ENCODE results near the gene KLHDC7B. TPM values are rescaled to one million over a fixed set of nuclear protein-coding genes. Genes with fewer than 3 reads are reported as not detected.

Gene KLHDC7B
- total RNA-seq, 2 experiments from 2014 or later = 10.6 to 12.0 TPM

DNA sequence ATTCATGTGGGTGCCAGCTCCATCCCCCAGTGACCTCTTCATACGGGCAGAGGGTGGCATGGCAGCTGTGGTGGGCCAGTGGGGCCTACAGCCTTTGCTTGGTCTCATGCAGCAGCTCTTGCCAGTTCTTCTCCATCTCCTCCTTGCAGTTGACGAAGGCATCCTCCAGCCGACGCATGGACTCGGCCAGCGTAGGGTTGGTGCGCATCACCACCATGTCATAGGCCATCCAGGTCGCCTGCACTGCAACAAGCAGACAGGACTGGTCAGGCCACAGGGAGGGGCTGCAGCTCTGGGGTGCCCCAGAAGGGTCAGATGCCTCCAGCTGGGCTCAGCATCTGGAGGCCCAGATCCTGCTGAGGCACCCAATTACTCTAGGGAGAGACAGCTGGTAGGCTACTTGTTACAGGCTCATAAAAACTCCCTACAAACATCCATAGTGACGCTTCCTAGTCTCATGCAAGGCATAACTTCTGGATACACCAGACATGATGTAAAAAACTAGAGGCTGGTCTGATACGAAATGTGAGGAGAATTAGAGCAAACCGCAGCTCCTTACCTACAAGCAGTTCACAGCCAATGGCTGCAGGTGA, 5.6 kb downstream of the KLHDC7B start:
- ChIA-PET CTCF (interaction anchor here (1.4 to 5.1 kb wide), 4 partner anchors 12 to 69 kb away, joined by 4 to 38 read pairs (median 12); partner anchors contain the start of genes SCO2 and SYCE3), POLR2A (interaction anchor here (0.9 to 8.4 kb wide), 6 partner anchors 12 to 70 kb away, joined by 3 to 142 read pairs (median 54); partner anchors contain the start of genes CHKB, SCO2 and TYMP)
- H3K36me3 Mint-ChIP-seq (ENCODE audit: low read depth) = peaks cover 6% of the 10 kb centered on the region
- ATAC-seq (no peak), DNase-seq (no peak)
- H3K27ac Mint-ChIP-seq = no peak overlapping the region
- peaks cover 7% of the 10 kb centered on the region for H3K27me3 Mint-ChIP-seq (ENCODE audit: low read depth)
- no peak overlapping the region for H3K4me3 Mint-ChIP-seq
- no peaks in the 10 kb centered on the region for H3K9me3 Mint-ChIP-seq (ENCODE audit: insufficient read depth)
- H3K4me1 Mint-ChIP-seq (ENCODE audit: low read depth) = peaks cover 18% of the 10 kb centered on the region

- H3K9me3 Mint-ChIP-seq (ENCODE audit: insufficient read depth) = no peaks in the 10 kb centered on the region
- peaks cover 11% of the 10 kb centered on the region for H3K4me1 Mint-ChIP-seq (ENCODE audit: low read depth)
- ChIA-PET POLR2A (interaction anchor here (6.5 kb wide), 1 partner anchor 14 kb away, joined by 120 read pairs; no protein-coding TSS in a partner anchor), CTCF (interaction anchor here (1.1 to 2.6 kb wide), 3 partner anchors 10 to 67 kb away, joined by 3 to 15 read pairs (median 3); partner anchors contain the start of genes SCO2 and SYCE3)
- ATAC-seq (no peak), DNase-seq (no peak)
- H3K27me3 Mint-ChIP-seq (ENCODE audit: low read depth) = peaks cover 9% of the 10 kb centered on the region
- peaks cover 6% of the 10 kb centered on the region for H3K36me3 Mint-ChIP-seq (ENCODE audit: low read depth)
- H3K27ac Mint-ChIP-seq = no peak overlapping the region
- no peak overlapping the region for H3K4me3 Mint-ChIP-seq
Measured at GRCh38 chr22:50553310-50553709, 7.6 kb downstream of the KLHDC7B start.

DNA sequence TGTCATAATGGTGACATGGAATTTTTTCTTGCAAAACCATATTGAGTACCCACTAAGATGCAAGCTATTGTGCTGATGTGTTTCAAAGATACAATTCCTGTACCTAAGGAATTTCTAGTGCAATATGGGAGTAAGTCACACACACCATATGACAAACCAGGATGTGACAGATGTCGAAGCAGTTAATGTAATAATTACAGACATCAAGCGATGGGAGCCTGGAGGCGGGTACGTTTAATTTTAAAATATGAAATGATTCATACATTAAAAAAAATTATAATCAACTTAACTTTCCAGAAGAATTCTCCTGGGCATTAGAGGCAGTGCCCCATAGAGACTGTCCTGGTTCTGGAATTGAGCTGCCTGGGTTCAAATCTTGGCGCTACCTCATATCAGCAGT, 11.0 kb downstream of the KLHDC7B start:
- H3K9me3 Mint-ChIP-seq (ENCODE audit: insufficient read depth) = no peaks in the 10 kb centered on the region
- no peak for DNase-seq
- CTCF ChIA-PET = interaction anchor here (1.1 to 1.8 kb wide), 3 partner anchors 11 to 35 kb away, joined by 3 to 6 read pairs (median 4); partner anchors contain the start of gene KLHDC7B
- H3K27me3 Mint-ChIP-seq (ENCODE audit: low read depth) = peaks cover 19% of the 10 kb centered on the region
- ATAC-seq = no peak
- no peak overlapping the region for H3K4me3 Mint-ChIP-seq
- peaks cover 6% of the 10 kb centered on the region for H3K4me1 Mint-ChIP-seq (ENCODE audit: low read depth)
- H3K36me3 Mint-ChIP-seq (ENCODE audit: low read depth) = no peaks in the 10 kb centered on the region
- H3K27ac Mint-ChIP-seq = no peak overlapping the region
- POLR2A ChIA-PET = interaction anchor here (1.2 to 1.5 kb wide), 3 partner anchors 11 to 31 kb away, joined by 3 to 7 read pairs (median 3); partner anchors contain the start of genes KLHDC7B and SCO2

DNA sequence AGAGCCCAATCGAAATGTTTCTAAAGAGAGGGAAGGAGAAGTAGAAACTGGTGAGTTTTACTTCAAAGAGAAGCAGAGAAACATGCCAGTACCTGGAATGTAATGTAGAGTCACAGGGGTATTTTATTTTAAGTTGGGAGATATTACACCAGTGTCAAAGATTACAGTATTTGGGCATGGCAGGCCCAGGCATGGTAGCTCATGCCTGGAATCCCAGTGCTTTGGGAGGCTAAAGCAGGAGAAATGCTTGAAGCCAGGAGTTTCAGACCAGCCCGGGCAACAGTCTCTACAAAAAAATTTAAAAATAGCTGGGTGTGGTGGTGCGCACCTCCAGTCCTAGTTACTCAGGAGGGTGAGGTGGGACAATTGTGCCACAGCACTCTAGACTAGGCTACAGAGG, 14.3 kb downstream of the KLHDC7B start:
- no peak for DNase-seq
- Mint-ChIP-seq H3K27ac (no peak overlapping the region), H3K4me1 (ENCODE audit: low read depth) (peaks cover 19% of the 10 kb centered on the region), H3K9me3 (ENCODE audit: insufficient read depth) (no peaks in the 10 kb centered on the region), H3K4me3 (no peak overlapping the region), H3K36me3 (ENCODE audit: low read depth) (no peaks in the 10 kb centered on the region), H3K27me3 (ENCODE audit: low read depth) (peaks cover 25% of the 10 kb centered on the region)
- no peak for ATAC-seq
- POLR2A ChIA-PET = interaction anchor here (1.1 to 2.2 kb wide), 4 partner anchors 11 to 34 kb away, joined by 3 to 11 read pairs (median 6); partner anchors contain the start of gene SCO2
- CTCF ChIA-PET = interaction anchor here (1.0 to 2.8 kb wide), 2 partner anchors 13 to 34 kb away, joined by 5 to 11 read pairs; partner anchors contain the start of gene SCO2

- ChIA-PET CTCF (interaction anchor here (2.8 kb wide), 1 partner anchor 35 kb away, joined by 11 read pairs; the partner anchor contains the start of gene SCO2), POLR2A (interaction anchor here (1.2 to 2.2 kb wide), 3 partner anchors 13 to 36 kb away, joined by 3 to 11 read pairs (median 10); partner anchors contain the start of gene SCO2)
- H3K36me3 Mint-ChIP-seq (ENCODE audit: low read depth) = no peaks in the 10 kb centered on the region
- peaks cover 16% of the 10 kb centered on the region for H3K27me3 Mint-ChIP-seq (ENCODE audit: low read depth)
- DNase-seq (no peak), ATAC-seq (no peak)
- peak overlapping the region; percentile 53 for H3K4me3 Mint-ChIP-seq
- H3K4me1 Mint-ChIP-seq (ENCODE audit: low read depth) = peaks cover 19% of the 10 kb centered on the region
- H3K27ac Mint-ChIP-seq = peak overlapping the region; percentile 84
- no peaks in the 10 kb centered on the region for H3K9me3 Mint-ChIP-seq (ENCODE audit: insufficient read depth)
Measured at GRCh38 chr22:50561401-50562358, 16.0 kb downstream of the KLHDC7B start.

DNA sequence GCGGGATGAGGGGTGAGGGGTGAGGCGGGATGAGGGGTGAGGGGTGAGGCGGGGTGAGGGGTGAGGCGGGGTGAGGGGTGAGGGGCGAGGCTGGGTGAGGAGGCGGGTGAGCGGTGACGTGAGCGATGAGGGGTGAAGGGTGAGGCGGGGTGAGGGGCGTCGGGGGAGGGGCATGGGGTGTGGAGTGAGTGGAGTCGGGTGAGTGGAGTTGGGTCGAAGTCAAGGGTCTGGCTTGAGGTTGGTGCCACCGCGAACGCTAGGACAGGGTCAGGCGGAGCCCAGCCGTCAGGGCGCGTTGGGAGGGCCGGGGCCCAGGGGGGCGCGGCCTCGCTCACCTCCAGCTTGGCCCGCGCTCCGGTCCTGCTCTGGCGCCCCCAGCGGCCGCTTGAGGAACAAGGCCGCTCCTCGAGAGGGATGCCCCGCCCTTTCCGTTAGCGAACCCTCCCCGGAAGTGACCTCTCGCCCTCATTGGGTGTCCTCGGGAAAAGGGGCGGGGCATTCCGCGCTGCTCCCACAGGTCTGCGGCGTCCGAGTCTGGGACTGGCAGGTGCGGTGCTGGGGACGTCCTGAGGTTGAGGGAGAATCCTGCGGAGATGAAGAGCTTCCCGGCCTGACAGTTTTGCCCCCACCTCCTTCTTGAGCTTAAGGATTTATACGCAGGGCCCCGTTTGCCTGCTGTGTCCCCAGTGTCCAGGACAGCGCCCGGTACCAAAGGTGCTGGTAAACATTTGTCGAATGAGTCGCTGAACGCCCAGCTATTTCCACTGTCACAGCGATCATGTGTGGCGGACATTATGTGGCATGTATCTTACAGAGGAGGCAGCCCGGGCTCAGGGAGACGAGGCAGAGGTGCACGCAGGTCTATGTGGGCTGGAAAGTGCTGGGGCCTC, 17.1 kb downstream of the KLHDC7B start, which contains the start of gene SYCE3:
TSS of gene SYCE3 (minus strand) at position 397 of the 890 bp plus-strand sequence. CDS start 6,514 bp downstream, outside the sequence.
- peak within 1 kb of the TSS; percentile 91 for H3K4me3 Mint-ChIP-seq
- ChIA-PET POLR2A (interaction anchor here (0.6 to 3.3 kb wide), 15 partner anchors 10 to 59 kb away, joined by 3 to 58 read pairs (median 6); partner anchors contain the start of genes CHKB, CPT1B, KLHDC7B and LMF2), CTCF (interaction anchor here (0.7 to 4.2 kb wide), 22 partner anchors 9 to 112 kb away, joined by 3 to 57 read pairs (median 7); partner anchors contain the start of genes CHKB, KLHDC7B, LMF2 and NCAPH2)
- no peaks in the 10 kb centered on the region for H3K9me3 Mint-ChIP-seq (ENCODE audit: insufficient read depth)
- peak; percentile 98 for DNase-seq
- peak within 1 kb of the TSS; percentile 85 for H3K27ac Mint-ChIP-seq
- H3K4me1 Mint-ChIP-seq (ENCODE audit: low read depth) = peaks cover 19% of the 10 kb centered on the region
- peaks cover 3% of the 10 kb centered on the region for H3K36me3 Mint-ChIP-seq (ENCODE audit: low read depth)
- ATAC-seq = peak; percentile 97
- peaks cover 16% of the 10 kb centered on the region for H3K27me3 Mint-ChIP-seq (ENCODE audit: low read depth)

- POLR2A ChIA-PET = interaction anchor here (0.6 to 3.3 kb wide), 17 partner anchors 10 to 58 kb away, joined by 3 to 58 read pairs (median 6); partner anchors contain the start of genes CHKB, CPT1B, KLHDC7B and LMF2
- ATAC-seq (no peak), DNase-seq (no peak)
- H3K27me3 Mint-ChIP-seq (ENCODE audit: low read depth) = peaks cover 14% of the 10 kb centered on the region
- peak overlapping the region; percentile 91 for H3K4me3 Mint-ChIP-seq
- H3K36me3 Mint-ChIP-seq (ENCODE audit: low read depth) = peaks cover 6% of the 10 kb centered on the region
- H3K27ac Mint-ChIP-seq = peak overlapping the region; percentile 85
- no peaks in the 10 kb centered on the region for H3K9me3 Mint-ChIP-seq (ENCODE audit: insufficient read depth)
- peaks cover 19% of the 10 kb centered on the region for H3K4me1 Mint-ChIP-seq (ENCODE audit: low read depth)
- CTCF ChIA-PET = interaction anchor here (0.7 to 4.2 kb wide), 22 partner anchors 10 to 113 kb away, joined by 3 to 57 read pairs (median 7); partner anchors contain the start of genes CHKB, KLHDC7B, LMF2 and NCAPH2
Measured at GRCh38 chr22:50563413-50564160, 17.9 kb downstream of the KLHDC7B start.

DNA sequence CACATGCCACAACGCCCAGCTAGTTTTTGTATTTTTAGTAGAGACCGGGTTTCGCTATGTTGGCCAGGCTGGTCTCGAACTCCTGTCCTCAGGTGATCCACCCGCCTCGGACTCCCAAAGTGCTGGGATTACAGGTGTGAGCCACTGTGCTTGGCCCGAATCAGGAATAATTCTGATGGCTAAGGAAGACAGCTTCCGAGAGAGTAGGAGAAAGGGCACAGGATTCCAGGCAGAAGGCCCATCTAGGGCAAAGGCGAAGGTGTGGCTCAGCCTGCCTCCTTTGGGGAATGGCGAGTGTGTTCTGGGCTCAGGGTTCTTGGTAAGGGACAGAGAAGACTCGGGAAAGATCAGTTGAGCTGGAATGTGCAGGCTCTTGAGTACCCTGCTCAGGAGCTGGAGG, 18.6 kb downstream of the KLHDC7B start:
- ATAC-seq (no peak), DNase-seq (no peak)
- H3K4me1 Mint-ChIP-seq (ENCODE audit: low read depth) = peaks cover 19% of the 10 kb centered on the region
- no peaks in the 10 kb centered on the region for H3K9me3 Mint-ChIP-seq (ENCODE audit: insufficient read depth)
- H3K27ac Mint-ChIP-seq = no peak overlapping the region
- H3K27me3 Mint-ChIP-seq (ENCODE audit: low read depth) = peaks cover 11% of the 10 kb centered on the region
- H3K36me3 Mint-ChIP-seq (ENCODE audit: low read depth) = peaks cover 13% of the 10 kb centered on the region
- peak overlapping the region; percentile 10 for H3K4me3 Mint-ChIP-seq
- ChIA-PET CTCF (interaction anchor here (1.4 to 4.2 kb wide), 8 partner anchors 15 to 57 kb away, joined by 3 to 57 read pairs (median 12); partner anchors contain the start of genes KLHDC7B and SCO2), POLR2A (interaction anchor here (1.2 to 3.3 kb wide), 6 partner anchors 9 to 39 kb away, joined by 3 to 58 read pairs (median 13); partner anchors contain the start of genes SCO2 and TYMP)

DNA sequence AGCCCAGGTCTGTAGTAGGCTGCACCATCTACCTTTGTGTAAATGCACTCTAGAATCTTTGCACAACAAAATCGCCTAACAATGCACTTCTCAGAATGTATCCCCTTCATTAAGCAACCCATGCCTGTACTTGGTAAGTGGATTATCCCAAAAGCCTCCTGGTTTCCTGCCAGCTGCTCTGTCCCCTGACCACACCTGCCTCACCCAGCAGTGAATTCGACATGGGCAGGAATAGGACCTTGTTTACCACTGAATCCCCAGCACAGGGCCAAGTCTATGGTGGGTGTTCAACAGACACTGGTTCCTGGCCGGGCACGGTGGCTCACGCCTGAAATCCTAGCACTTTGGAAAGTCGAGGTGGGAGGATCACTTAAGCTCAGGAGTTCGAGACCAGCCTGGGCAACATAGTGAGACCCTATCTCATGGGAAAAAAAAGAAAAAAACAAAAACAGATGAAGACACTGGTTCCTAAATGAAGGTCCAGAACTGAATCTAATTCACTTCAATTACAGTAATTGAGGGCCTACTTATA, 22.1 kb downstream of the KLHDC7B start:
- no peaks in the 10 kb centered on the region for H3K9me3 Mint-ChIP-seq (ENCODE audit: insufficient read depth)
- CTCF ChIA-PET = no interaction called here
- POLR2A ChIA-PET = no interaction called here

More for the DNA sequence above, 22.1 kb downstream of the KLHDC7B start:
- no peak overlapping the region for H3K4me3 Mint-ChIP-seq
- H3K27me3 Mint-ChIP-seq (ENCODE audit: low read depth) = peaks cover 6% of the 10 kb centered on the region
- peaks cover 11% of the 10 kb centered on the region for H3K4me1 Mint-ChIP-seq (ENCODE audit: low read depth)
- H3K27ac Mint-ChIP-seq = no peak overlapping the region
- ATAC-seq (no peak), DNase-seq (no peak)
- H3K36me3 Mint-ChIP-seq (ENCODE audit: low read depth) = peaks cover 28% of the 10 kb centered on the region
